Fibroblast of lung (primary cell): Measurements from ENCODE around the gene MEIOB.

ENCODE experiments used
- CTCF ChIP-seq, 2 donors: IDR thresholded peaks in 1 of 2; conservative IDR thresholded peaks in 1 of 2; 1 replicate in 1 of 2; 2 replicates in 1 of 2; pipeline ENCODE4 v1.5.1; 2011 to 2012; ENCODE audit warnings: low read length in 2 of 2, control low read depth in 1 of 2, inconsistent platforms in 1 of 2, low read depth in 1 of 2, mild to moderate bottlenecking in 1 of 2
- EZH2 ChIP-seq: IDR thresholded peaks from 2 replicates; pipeline ENCODE4 v1.5.1; 2012; ENCODE audit warnings: low read length, control low read depth, mild to moderate bottlenecking; ENCODE audit errors: missing control alignments

GRCh38 chr16:1900452-1900774, 28.4 kb upstream of the MEIOB start:
- TF ChIP-seq CTCF (conservative IDR thresholded peaks at IDR 0.05 in 1 of 2, IDR thresholded peaks at IDR 0.05 in 1 of 2; ENCODE audit: low read depth in 1 of 2, low read length in 2 of 2) (no peak), EZH2 (no peak)
